ENCODE data around the gene TMEM176A. TPM values are rescaled to one million over a fixed set of nuclear protein-coding genes. Genes with fewer than 3 reads are reported as not detected.

The TMEM176A gene
- total and polyA plus RNA-seq, 2 of the 8 experiments (the other 6 are each of a cell fraction or from before 2014, with no cell fraction given), result 1.3 to 1.5 TPM

GRCh38 chr7:150845421-150845861 lies 44.9 kb downstream of the TMEM176A start:
- Histone ChIP-seq H2BK20ac (ENCODE audit: low read length) (no peak overlapping the region), H3K4me2 (ENCODE audit: insufficient read depth in 1 of 2, low read depth in 2 of 2, low read length in 2 of 2) (no peak overlapping the region), H3K9me3 (ENCODE audit: insufficient read depth in 2 of 2, low read depth in 1 of 2, low read length in 1 of 2) (no peaks in the 10 kb centered on the region), H3K23me2 (ENCODE audit: low read depth, low read length) (no peaks in the 10 kb centered on the region), H3K9ac (replicated peaks in 1 of 4; ENCODE audit: extremely low read depth in 1 of 4, low read depth in 3 of 4, low read length in 3 of 4) (no peak overlapping the region), H2AK5ac (ENCODE audit: low read depth, low read length) (no peak overlapping the region), H3K4ac (replicated peaks; ENCODE audit: insufficient read length, low read depth, low read length) (no peak overlapping the region), H2BK120ac (replicated peaks; ENCODE audit: low read depth, low read length) (no peak overlapping the region), H3K4me3 (ENCODE audit: extremely low read depth in 1 of 4, insufficient read depth in 2 of 4, low read depth in 3 of 4, low read length in 4 of 4) (no peak overlapping the region), H2BK5ac (ENCODE audit: low read depth, low read length) (no peak overlapping the region), H4K5ac (ENCODE audit: insufficient read length, low read depth, low read length) (no peak overlapping the region), H3K18ac (ENCODE audit: extremely low read depth, low read length) (no peak overlapping the region), H4K8ac (ENCODE audit: extremely low read depth, insufficient read depth, low read length) (no peak overlapping the region), H3K27ac (ENCODE audit: low read depth, low read length) (no peak overlapping the region), H3K36me3 (ENCODE audit: control insufficient read depth in 2 of 4, insufficient read depth in 4 of 4, low read length in 3 of 4) (no peaks in the 10 kb centered on the region), H4K20me1 (replicated peaks in 1 of 2; ENCODE audit: control insufficient read depth in 1 of 2, insufficient read depth in 2 of 2, low read length in 2 of 2) (no peaks in the 10 kb centered on the region), H3K14ac (ENCODE audit: insufficient read length) (no peak overlapping the region), H2BK15ac (ENCODE audit: low read length) (no peak overlapping the region), H2BK12ac (ENCODE audit: low read depth, low read length) (no peak overlapping the region), H3K23ac (ENCODE audit: insufficient read length) (no peak overlapping the region), H3K56ac (replicated peaks; ENCODE audit: insufficient read length, low read depth, low read length) (no peak overlapping the region), H3K79me1 (ENCODE audit: low read depth, low read length) (no peaks in the 10 kb centered on the region), H3K27me3 (replicated peaks in 1 of 4; ENCODE audit: control insufficient read depth in 3 of 4, extremely low read depth in 1 of 4, insufficient read depth in 3 of 4, low read length in 3 of 4) (no peaks in the 10 kb centered on the region), H3K79me2 (ENCODE audit: control insufficient read depth in 1 of 2, insufficient read depth in 2 of 2, low read length in 2 of 2) (no peaks in the 10 kb centered on the region), H3K4me1 (replicated peaks in 1 of 4; ENCODE audit: control insufficient read depth in 3 of 4, insufficient read depth in 4 of 4, low read length in 3 of 4) (no peaks in the 10 kb centered on the region), H4K91ac (replicated peaks; ENCODE audit: insufficient read length, low read length) (no peak overlapping the region), H2AFZ (ENCODE audit: low read length) (no peak overlapping the region)
- POLR2A ChIA-PET (ENCODE audit: partially characterized antibody), result no interaction called here
- FAIRE-seq (no peak), DNase-seq (ENCODE audit: low read depth in 1 of 2, low spot score in 2 of 2) (no peak)
- WGBS, 2 experiments (ENCODE audit: extremely low coverage in 1 of 2, insufficient coverage in 1 of 2, insufficient read length in 1 of 2, insufficient replicate concordance in 2 of 2, low coverage in 1 of 2, low lambda C conversion rate in 2 of 2, missing lambda C conversion rate in 1 of 2), result 41% methylated on average over 4 of the region's 4 CpGs; no CpG with 5 or more reads in 1 of the 2 experiments
- TF ChIP-seq MAX (IDR thresholded peaks at IDR 0.05), result no peak
- TF ChIP-seq SIN3A (conservative IDR thresholded peaks at IDR 0.05 in 1 of 2, IDR thresholded peaks at IDR 0.05 in 1 of 2; ENCODE audit: low read depth in 1 of 2, low read length in 2 of 2), result peak in 1 of 2 experiments; percentile 54; a peak in 1 of 4 replicates
- TF ChIP-seq ATF3 (IDR thresholded peaks at IDR 0.05; ENCODE audit: insufficient read depth, low read depth, low read length), result no peak
- no peak for TF ChIP-seq BRCA1 (IDR thresholded peaks at IDR 0.05; ENCODE audit: low read depth, low read length)
- peak; percentile 14; the same call in 1 of the 2 replicates for TF ChIP-seq TEAD4 (IDR thresholded peaks at IDR 0.05; ENCODE audit: low read depth, low read length)
- TF ChIP-seq GTF2F1 (IDR thresholded peaks at IDR 0.05; ENCODE audit: borderline replicate concordance, low read depth, low read length), result no peak
- TF ChIP-seq SRF (IDR thresholded peaks at IDR 0.05; ENCODE audit: low read depth, low read length), result no peak
- TF ChIP-seq NANOG (IDR thresholded peaks at IDR 0.05; ENCODE audit: insufficient read depth, low read depth, low read length, poor library complexity, severe bottlenecking), result no peak
- CTCF ChIA-PET (ENCODE audit: partially characterized antibody), result interaction anchor here (0.9 to 1.1 kb wide), 2 partner anchors 14 to 57 kb away, joined by 3 read pairs; no protein-coding TSS in a partner anchor
